Measurements from ENCODE around the gene UBE2Q1.
A peak's percentile ranks its signal among the peaks of the same experiment; 100 is the strongest.
"Not testable (repeated sequence)": the region's sequence is repeated elsewhere in the genome, so short reads cannot be mapped to it uniquely, and the experiment has no call there.

The UBE2Q1 gene

GRCh38 chr1:154536570-154536969, 21.9 kb downstream of the UBE2Q1 start:
- TF ChIP-seq, protein P1, sequence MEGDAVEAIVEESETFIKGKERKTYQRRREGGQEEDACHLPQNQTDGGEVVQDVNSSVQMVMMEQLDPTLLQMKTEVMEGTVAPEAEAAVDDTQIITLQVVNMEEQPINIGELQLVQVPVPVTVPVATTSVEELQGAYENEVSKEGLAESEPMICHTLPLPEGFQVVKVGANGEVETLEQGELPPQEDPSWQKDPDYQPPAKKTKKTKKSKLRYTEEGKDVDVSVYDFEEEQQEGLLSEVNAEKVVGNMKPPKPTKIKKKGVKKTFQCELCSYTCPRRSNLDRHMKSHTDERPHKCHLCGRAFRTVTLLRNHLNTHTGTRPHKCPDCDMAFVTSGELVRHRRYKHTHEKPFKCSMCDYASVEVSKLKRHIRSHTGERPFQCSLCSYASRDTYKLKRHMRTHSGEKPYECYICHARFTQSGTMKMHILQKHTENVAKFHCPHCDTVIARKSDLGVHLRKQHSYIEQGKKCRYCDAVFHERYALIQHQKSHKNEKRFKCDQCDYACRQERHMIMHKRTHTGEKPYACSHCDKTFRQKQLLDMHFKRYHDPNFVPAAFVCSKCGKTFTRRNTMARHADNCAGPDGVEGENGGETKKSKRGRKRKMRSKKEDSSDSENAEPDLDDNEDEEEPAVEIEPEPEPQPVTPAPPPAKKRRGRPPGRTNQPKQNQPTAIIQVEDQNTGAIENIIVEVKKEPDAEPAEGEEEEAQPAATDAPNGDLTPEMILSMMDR (IDR thresholded peaks at IDR 0.05; ENCODE audit: low read depth, low read length, missing control alignments) = no peak
- no peak for DNase-seq (ENCODE audit: low read depth)
- in situ Hi-C loops (cut with HindIII; ENCODE audit: low sequenced_read_pairs) = no loop called here
- no peak overlapping the region for H3K4me3 ChIP-seq (ENCODE audit: low read depth, low read length)

- TF ChIP-seq, protein P1 (IDR thresholded peaks at IDR 0.05; ENCODE audit: low read depth, low read length, missing control alignments) = peak; percentile 57
- H3K4me3 ChIP-seq (ENCODE audit: low read depth, low read length) = no peak overlapping the region
- peak; percentile 4 for DNase-seq (ENCODE audit: low read depth)
- in situ Hi-C loops (cut with HindIII; ENCODE audit: low sequenced_read_pairs) = no loop called here
Measured at GRCh38 chr1:154533952-154534844, 24.3 kb downstream of the UBE2Q1 start.

DNA sequence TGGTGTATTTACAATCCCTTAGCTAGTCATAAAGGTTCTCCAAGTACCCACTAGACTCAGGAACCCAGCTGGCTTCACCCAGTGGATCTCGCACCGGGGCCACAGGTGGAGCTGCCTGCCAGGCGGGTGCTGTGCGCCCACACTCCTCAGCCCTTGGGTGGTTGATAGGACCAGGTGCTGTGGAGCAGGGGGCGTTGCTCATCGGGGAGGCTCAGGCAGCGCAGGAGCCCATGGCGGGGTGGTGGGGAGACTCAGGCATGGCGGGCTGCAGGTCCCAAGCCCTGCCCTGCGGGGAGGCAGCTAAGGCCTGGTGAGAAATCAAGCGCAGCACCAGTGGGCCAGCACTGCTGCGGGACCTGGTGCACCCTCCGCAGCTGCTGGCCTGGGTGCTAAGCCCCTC, 26.5 kb downstream of the UBE2Q1 start:
- in situ Hi-C loops (cut with HindIII; ENCODE audit: low sequenced_read_pairs); H3K4me3 ChIP-seq (ENCODE audit: low read depth, low read length); DNase-seq (ENCODE audit: low read depth): not testable (repeated sequence)

- in situ Hi-C loops (cut with HindIII; ENCODE audit: low sequenced_read_pairs) = no loop called here
- no peak for DNase-seq (ENCODE audit: low read depth)
- TF ChIP-seq, protein P1 (IDR thresholded peaks at IDR 0.05; ENCODE audit: low read depth, low read length, missing control alignments) = no peak
- H3K4me3 ChIP-seq (ENCODE audit: low read depth, low read length) = no peak overlapping the region
Measured at GRCh38 chr1:154529308-154529707, 29.2 kb downstream of the UBE2Q1 start.

DNA sequence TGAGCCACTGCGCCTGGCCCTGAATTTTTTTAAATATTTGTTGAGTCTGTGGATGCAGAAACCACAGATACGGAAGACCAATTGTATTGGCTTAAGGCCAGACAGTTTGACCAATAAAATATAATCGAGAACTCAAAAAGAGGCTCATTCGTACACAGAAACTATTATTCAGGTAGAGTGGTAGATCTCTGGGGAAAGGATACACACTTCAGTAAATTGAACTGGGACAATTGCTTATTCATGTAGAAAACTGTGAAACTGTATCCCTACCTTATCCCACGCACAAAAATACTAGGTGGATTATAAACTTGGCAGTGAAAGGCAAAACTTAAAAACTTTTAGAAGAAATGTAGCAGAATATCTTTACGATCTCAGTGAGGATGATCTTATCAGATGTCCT, 31.3 kb downstream of the UBE2Q1 start:
- no peak for DNase-seq (ENCODE audit: low read depth)
- no peak overlapping the region for H3K4me3 ChIP-seq (ENCODE audit: low read depth, low read length)
- TF ChIP-seq, protein P1 (IDR thresholded peaks at IDR 0.05; ENCODE audit: low read depth, low read length, missing control alignments) = no peak
- in situ Hi-C loops (cut with HindIII; ENCODE audit: low sequenced_read_pairs) = no loop called here

DNA sequence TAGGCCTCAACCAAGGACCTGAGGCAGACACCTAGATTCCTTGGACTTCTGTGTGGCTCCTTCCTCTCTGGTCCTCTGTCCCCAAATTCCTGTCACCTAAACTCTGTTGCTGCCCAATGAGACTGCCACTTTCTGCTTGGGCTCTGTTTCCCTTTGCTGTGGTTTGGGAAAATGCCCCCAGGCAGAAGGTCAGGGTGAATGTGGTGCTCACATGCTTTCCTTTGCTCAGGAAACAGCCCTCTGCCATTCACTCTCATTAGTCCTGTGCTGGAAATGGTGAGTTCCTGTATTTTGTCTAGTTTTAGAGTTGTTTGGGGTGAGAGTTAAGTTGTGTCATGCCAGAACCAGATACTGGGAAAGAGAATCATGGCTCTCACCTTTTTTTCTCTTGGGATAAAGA, 33.6 kb downstream of the UBE2Q1 start:
- no peak overlapping the region for H3K4me3 ChIP-seq (ENCODE audit: low read depth, low read length)
- no peak for DNase-seq (ENCODE audit: low read depth)
- TF ChIP-seq, protein P1 (IDR thresholded peaks at IDR 0.05; ENCODE audit: low read depth, low read length, missing control alignments) = no peak
- in situ Hi-C loops (cut with HindIII; ENCODE audit: low sequenced_read_pairs) = loop anchor here (5.0 kb wide), 1 partner anchor 32 kb away; the partner anchor contains the start of gene UBE2Q1

DNA sequence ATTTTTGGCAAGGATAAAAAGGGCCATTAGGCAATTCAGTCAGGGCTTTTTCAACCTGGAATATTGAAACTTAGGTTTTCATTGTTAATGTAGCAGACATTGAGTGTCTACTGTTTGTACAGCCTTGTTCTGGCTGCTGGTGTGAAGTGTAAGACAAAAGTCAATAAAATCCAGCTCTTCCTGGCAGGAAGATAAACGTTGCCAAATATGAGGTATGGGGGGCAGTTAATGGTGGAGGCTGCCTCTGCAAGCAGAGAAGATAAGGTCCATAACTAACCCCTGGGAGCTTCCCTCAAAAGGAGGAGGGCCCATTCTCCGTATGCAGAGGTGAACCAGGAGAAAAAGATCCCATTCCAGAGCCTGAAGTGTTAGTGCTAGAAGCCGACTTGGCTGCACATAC, 36.8 kb downstream of the UBE2Q1 start:
- DNase-seq (ENCODE audit: low read depth) = no peak
- TF ChIP-seq, protein P1 (IDR thresholded peaks at IDR 0.05; ENCODE audit: low read depth, low read length, missing control alignments) = no peak
- H3K4me3 ChIP-seq (ENCODE audit: low read depth, low read length) = no peak overlapping the region
- in situ Hi-C loops (cut with HindIII; ENCODE audit: low sequenced_read_pairs) = loop anchor here (5.0 kb wide), 1 partner anchor 36 kb away; the partner anchor contains the start of gene UBE2Q1

Data from astrocyte of the cerebellum (primary cell).